Measurements from ENCODE around the gene MUC4. TPM values are rescaled to one million over a fixed set of nuclear protein-coding genes. Genes with fewer than 3 reads are reported as not detected.
"Not testable (repeated sequence)": the region's sequence is repeated elsewhere in the genome, so short reads cannot be mapped to it uniquely, and the experiment has no call there.

Gene MUC4
- total and polyA plus RNA-seq, 2 of the 4 experiments (the other 2 are of a cell fraction): not detected

- H3K23ac ChIP-seq (ENCODE audit: low read depth, low read length); in situ Hi-C loops (cut with MboI; ENCODE audit: low sequenced_read_pairs); H3K4me3 ChIP-seq (ENCODE audit: insufficient read depth, low read depth, low read length); H2AK5ac ChIP-seq (ENCODE audit: low read depth, low read length); H4K91ac ChIP-seq (ENCODE audit: insufficient read depth, low read depth, low read length); H3K4me2 ChIP-seq (ENCODE audit: low read depth, low read length); H2BK120ac ChIP-seq (ENCODE audit: low read depth, low read length); H3K9ac ChIP-seq (ENCODE audit: low read depth, low read length); H4K20me1 ChIP-seq (ENCODE audit: insufficient read depth, low read length); H3K9me1 ChIP-seq (ENCODE audit: insufficient read depth, low read length); ATAC-seq (ENCODE audit: low read depth); H3K14ac ChIP-seq (replicated peaks; ENCODE audit: low read depth, low read length); H3K27ac ChIP-seq (ENCODE audit: insufficient read depth, low read length); H4K8ac ChIP-seq (ENCODE audit: low read depth in 2 of 2, low read length in 2 of 2); H2BK15ac ChIP-seq (ENCODE audit: low read depth, low read length); H2AFZ ChIP-seq (replicated peaks; ENCODE audit: low read length, poor library complexity); H2BK5ac ChIP-seq (ENCODE audit: low read depth, low read length, poor library complexity, severe bottlenecking); H3K9me3 ChIP-seq (ENCODE audit: control insufficient read depth, insufficient read depth, low read length); intact Hi-C loops (cut with micrococcal nuclease); H3K79me1 ChIP-seq (ENCODE audit: low read depth in 1 of 2, low read length in 2 of 2); H2AK9ac ChIP-seq (replicated peaks; ENCODE audit: low read depth, low read length, poor library complexity); CTCF ChIA-PET; H3K36me3 ChIP-seq (ENCODE audit: control insufficient read depth, insufficient read depth, low read length); DNase-seq; H3K4me1 ChIP-seq (ENCODE audit: control insufficient read depth, insufficient read depth, low read length); H3K18ac ChIP-seq (ENCODE audit: low read depth, low read length); H3K56ac ChIP-seq (ENCODE audit: extremely low read depth, insufficient read depth, low read length); H4K5ac ChIP-seq (ENCODE audit: low read depth, low read length); H2BK20ac ChIP-seq (ENCODE audit: low read depth, low read length); BruUV-seq (replicated peaks); H3K4ac ChIP-seq (ENCODE audit: low read depth, low read length); dilution Hi-C loops (cut with HindIII; ENCODE audit: low sequenced_read_pairs, unreplicated experiment); POLR2A ChIA-PET (ENCODE audit: unreplicated experiment): not testable (repeated sequence)
- peaks cover 38% of the 10 kb centered on the region for H3K27me3 ChIP-seq (ENCODE audit: control insufficient read depth, insufficient read depth, low read length)
- 86% methylated on average over 6 of the region's 23 CpGs; no CpG with 5 or more reads in 1 of the 2 experiments for WGBS, 2 experiments (ENCODE audit: extremely low coverage in 2 of 2, insufficient read length in 1 of 2)
Observed at GRCh38 chr3:195816276-195816913, 4.7 kb upstream of the MUC4 start.

Data from IMR-90 (cell line).